Ascending aorta (tissue), 2 donors: ENCODE data around the gene ACOX1. TPM values are rescaled to one million over a fixed set of nuclear protein-coding genes. Genes with fewer than 3 reads are reported as not detected.

Experiments used
- DNase-seq, 2 donors: peaks; one replicate each; pipeline ENCODE4 v3.0.0-alpha.2; 2019; ENCODE audit warnings: low spot score in 2 of 2
- H3K27ac ChIP-seq, 2 donors: fragments of 200-600 bp; sonication (generic); one replicate each; pipeline ENCODE4 v1.5.1; 2016 to 2017; ENCODE audit warnings: mild to moderate bottlenecking in 1 of 2
- H3K27me3 ChIP-seq: fragments of 200-600 bp; sonication (generic); one replicate; pipeline ENCODE4 v1.5.1; 2017
- H3K36me3 ChIP-seq, 2 donors: fragments of 200-600 bp; sonication (generic); one replicate each; pipeline ENCODE4 v1.5.1; 2016
- H3K4me1 ChIP-seq, 2 donors: fragments of 200-600 bp; sonication (generic); one replicate each; pipeline ENCODE4 v1.5.1; 2016 to 2017; ENCODE audit warnings: mild to moderate bottlenecking in 1 of 2
- H3K4me3 ChIP-seq, 2 donors: fragments of 200-600 bp; sonication (generic); one replicate each; pipeline ENCODE4 v1.5.1; 2016 to 2017; ENCODE audit warnings: mild to moderate bottlenecking in 1 of 2
- H3K9me3 ChIP-seq, 2 donors: fragments of 200-600 bp; sonication (generic); one replicate each; pipeline ENCODE4 v1.5.1; 2016
- CTCF ChIP-seq, 3 experiments: fragments of 200-600 bp in 2 of 3; fragments of 450-650 bp in 1 of 3; sonication (generic) in 2 of 3; IDR thresholded peaks; one replicate each; pipeline ENCODE4 v1.5.1; 2016 to 2019; ENCODE audit warnings: antibody characterized with exemption in 3 of 3, mild to moderate bottlenecking in 1 of 3, moderate library complexity in 1 of 3
- intact Hi-C: fragments of 100-400 bp; cut with DNase I; formaldehyde crosslinking; loops from one replicate; pipeline ENCODE4 v1.15.1; 2023
- total RNA-seq: library from RNA; depleted of rRNA; stranded (reverse); fragments of >200 nt; gene quantifications from one replicate; pipeline ENCODE4 v1.1.0, GENCODE V29; 2016

The ACOX1 gene
- total RNA-seq, 1 donor from 2014 or later = 18.5 TPM

GRCh38 chr17:75892556-75893224 lies 86.3 kb downstream of the ACOX1 start:
- intact Hi-C loops = no loop called here
- DNase-seq = no peak
- Histone ChIP-seq H3K4me3 (no peak overlapping the region), H3K9me3 (no peaks in the 10 kb centered on the region), H3K4me1 (peaks cover 0 to 21% of the 10 kb centered on the region in 2 donors), H3K36me3 (peaks cover 20 to 32% of the 10 kb centered on the region in 2 donors), H3K27ac (no peak overlapping the region), H3K27me3 (no peaks in the 10 kb centered on the region)
- no peak for TF ChIP-seq CTCF (IDR thresholded peaks at IDR 0.05)

- Histone ChIP-seq H3K4me3 (no peak overlapping the region), H3K27me3 (no peaks in the 10 kb centered on the region), H3K36me3 (peaks cover 20 to 32% of the 10 kb centered on the region in 2 donors), H3K9me3 (no peaks in the 10 kb centered on the region), H3K4me1 (peaks cover 0 to 18% of the 10 kb centered on the region in 2 donors), H3K27ac (no peak overlapping the region)
- TF ChIP-seq CTCF (IDR thresholded peaks at IDR 0.05) = no peak
- no peak for DNase-seq
- intact Hi-C loops = no loop called here
These were observed 87.1 kb downstream of the ACOX1 start for GRCh38 chr17:75891605-75892555.

Other genes starting within 250 kb of the ACOX1 start
- 101 TPM for gene GALK1, start 214.0 kb downstream of the ACOX1 start, total RNA-seq
- 73.9 TPM for gene UNK, start 194.4 kb downstream of the ACOX1 start, total RNA-seq
- gene UNC13D, start 134.8 kb downstream of the ACOX1 start, total RNA-seq = 33.1 TPM
- gene WBP2, start 123.8 kb downstream of the ACOX1 start, total RNA-seq = 50.7 TPM
- gene TRIM47, start 100.6 kb downstream of the ACOX1 start, total RNA-seq = 132 TPM
- 43.3 TPM for gene TRIM65, start 82.2 kb downstream of the ACOX1 start, total RNA-seq
- gene MRPL38, start 74.3 kb downstream of the ACOX1 start, total RNA-seq = 31.9 TPM
- 8.9 TPM for gene FBF1, start 38.1 kb downstream of the ACOX1 start, total RNA-seq
- 33.6 TPM for gene TEN1, start 74 bp upstream of the ACOX1 start, total RNA-seq
- 2.1 TPM for gene CDK3, start 21.7 kb upstream of the ACOX1 start, total RNA-seq
- gene EVPL, start 48.1 kb upstream of the ACOX1 start, total RNA-seq = not detected
- gene SRP68, start 93.4 kb upstream of the ACOX1 start, total RNA-seq = 15.6 TPM
- 2.3 TPM for gene GALR2, start 95.6 kb upstream of the ACOX1 start, total RNA-seq
- gene ZACN, start 100.0 kb upstream of the ACOX1 start, total RNA-seq = not detected
- 123 TPM for gene EXOC7, start 124.6 kb upstream of the ACOX1 start, total RNA-seq
- not detected for gene FOXJ1, start 162.1 kb upstream of the ACOX1 start, total RNA-seq